ENCODE measurements around the gene CYP19A1. TPM values are rescaled to one million over a fixed set of nuclear protein-coding genes. Genes with fewer than 3 reads are reported as not detected.

Gene CYP19A1
- total RNA-seq, 1 experiment from 2014 or later, result not detected

DNA sequence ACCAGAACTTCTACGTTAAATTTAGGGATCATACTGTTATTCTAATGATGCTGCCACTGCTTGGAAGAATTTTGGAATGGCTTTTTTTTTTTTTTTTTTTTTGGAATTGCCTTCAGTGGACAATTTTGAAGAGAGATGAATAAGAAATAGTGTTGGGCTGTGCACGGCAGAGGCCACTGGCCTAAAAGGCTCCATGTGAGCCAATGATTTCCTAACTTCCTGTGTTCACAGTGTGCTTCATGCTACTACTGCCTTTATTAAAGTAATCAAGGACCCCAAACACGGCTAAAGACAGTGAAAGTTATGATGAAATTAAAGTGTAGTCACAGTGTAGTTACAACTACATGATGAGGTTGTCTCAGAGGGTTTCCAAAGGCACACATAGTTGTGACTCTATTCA, 142.9 kb downstream of the CYP19A1 start:
- H3K27ac ChIP-seq (ENCODE audit: low read depth, low read length), result no peak overlapping the region
- intact Hi-C loops (cut with micrococcal nuclease), result no loop called here
- no peaks in the 10 kb centered on the region; the same call in 1 of the 2 replicates for H3K27me3 ChIP-seq (ENCODE audit: insufficient read depth, low read length)
- no peak overlapping the region for H2AFZ ChIP-seq (ENCODE audit: low read depth, low read length, poor library complexity, severe bottlenecking)
- no peak overlapping the region for H3K4me2 ChIP-seq (ENCODE audit: low read length)
- H3K4me1 ChIP-seq (ENCODE audit: control insufficient read depth in 1 of 2, insufficient read depth in 2 of 2, low read length in 2 of 2), result peaks cover 0 to 4% of the 10 kb centered on the region in 2 experiments; a peak in 3 of 4 replicates
- no peak for DNase-seq (ENCODE audit: low read depth, low spot score)
- H3K9ac ChIP-seq (ENCODE audit: low read length), result no peak overlapping the region
- no peak overlapping the region for H3K4me3 ChIP-seq (replicated peaks in 1 of 2; ENCODE audit: low read depth in 1 of 2, low read length in 2 of 2)
- H3K9me2 ChIP-seq (ENCODE audit: insufficient read depth), result no peaks in the 10 kb centered on the region
- CTCF ChIA-PET, result no interaction called here
- no peak for TF ChIP-seq POLR2A (IDR thresholded peaks at IDR 0.05; ENCODE audit: borderline replicate concordance, extremely low read depth, insufficient read depth, insufficient read length)
- no peak for TF ChIP-seq EZH2 (IDR thresholded peaks at IDR 0.05)
- no peak for TF ChIP-seq YY1 (IDR thresholded peaks at IDR 0.05; ENCODE audit: extremely low read depth, insufficient replicate concordance, low read depth, low read length)
- TF ChIP-seq EGR1 (IDR thresholded peaks at IDR 0.05; ENCODE audit: low read depth), result no peak
- TF ChIP-seq, protein P1, sequence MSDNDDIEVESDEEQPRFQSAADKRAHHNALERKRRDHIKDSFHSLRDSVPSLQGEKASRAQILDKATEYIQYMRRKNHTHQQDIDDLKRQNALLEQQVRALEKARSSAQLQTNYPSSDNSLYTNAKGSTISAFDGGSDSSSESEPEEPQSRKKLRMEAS (IDR thresholded peaks at IDR 0.05), result no peak
- no peak for TF ChIP-seq FOSL1 (IDR thresholded peaks at IDR 0.05; ENCODE audit: low read depth)
- no peak for TF ChIP-seq POLR2AphosphoS5 (IDR thresholded peaks at IDR 0.05; ENCODE audit: low read depth, low read length)
- no peak for TF ChIP-seq CEBPB (IDR thresholded peaks at IDR 0.05; ENCODE audit: low read depth)
- TF ChIP-seq SP1 (IDR thresholded peaks at IDR 0.05; ENCODE audit: low read depth), result no peak
- TF ChIP-seq, protein P2, sequence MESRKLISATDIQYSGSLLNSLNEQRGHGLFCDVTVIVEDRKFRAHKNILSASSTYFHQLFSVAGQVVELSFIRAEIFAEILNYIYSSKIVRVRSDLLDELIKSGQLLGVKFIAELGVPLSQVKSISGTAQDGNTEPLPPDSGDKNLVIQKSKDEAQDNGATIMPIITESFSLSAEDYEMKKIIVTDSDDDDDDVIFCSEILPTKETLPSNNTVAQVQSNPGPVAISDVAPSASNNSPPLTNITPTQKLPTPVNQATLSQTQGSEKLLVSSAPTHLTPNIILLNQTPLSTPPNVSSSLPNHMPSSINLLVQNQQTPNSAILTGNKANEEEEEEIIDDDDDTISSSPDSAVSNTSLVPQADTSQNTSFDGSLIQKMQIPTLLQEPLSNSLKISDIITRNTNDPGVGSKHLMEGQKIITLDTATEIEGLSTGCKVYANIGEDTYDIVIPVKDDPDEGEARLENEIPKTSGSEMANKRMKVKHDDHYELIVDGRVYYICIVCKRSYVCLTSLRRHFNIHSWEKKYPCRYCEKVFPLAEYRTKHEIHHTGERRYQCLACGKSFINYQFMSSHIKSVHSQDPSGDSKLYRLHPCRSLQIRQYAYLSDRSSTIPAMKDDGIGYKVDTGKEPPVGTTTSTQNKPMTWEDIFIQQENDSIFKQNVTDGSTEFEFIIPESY (IDR thresholded peaks at IDR 0.05; ENCODE audit: extremely low read depth, insufficient replicate concordance, low read length), result no peak
- TF ChIP-seq, protein P3, sequence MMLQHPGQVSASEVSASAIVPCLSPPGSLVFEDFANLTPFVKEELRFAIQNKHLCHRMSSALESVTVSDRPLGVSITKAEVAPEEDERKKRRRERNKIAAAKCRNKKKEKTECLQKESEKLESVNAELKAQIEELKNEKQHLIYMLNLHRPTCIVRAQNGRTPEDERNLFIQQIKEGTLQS (IDR thresholded peaks at IDR 0.05), result no peak
- TF ChIP-seq CBX3 (IDR thresholded peaks at IDR 0.05; ENCODE audit: low read depth), result no peak
- TF ChIP-seq EZH2phosphoT487 (IDR thresholded peaks at IDR 0.05; ENCODE audit: borderline replicate concordance), result no peak
- TF ChIP-seq ELF1 (IDR thresholded peaks at IDR 0.05; ENCODE audit: borderline replicate concordance, low read depth), result no peak
- TF ChIP-seq JUND (IDR thresholded peaks at IDR 0.05), result no peak
- TF ChIP-seq TCF7L2 (IDR thresholded peaks at IDR 0.05; ENCODE audit: borderline replicate concordance, extremely low read depth, insufficient read depth, insufficient read length), result no peak
- TF ChIP-seq, protein P4, sequence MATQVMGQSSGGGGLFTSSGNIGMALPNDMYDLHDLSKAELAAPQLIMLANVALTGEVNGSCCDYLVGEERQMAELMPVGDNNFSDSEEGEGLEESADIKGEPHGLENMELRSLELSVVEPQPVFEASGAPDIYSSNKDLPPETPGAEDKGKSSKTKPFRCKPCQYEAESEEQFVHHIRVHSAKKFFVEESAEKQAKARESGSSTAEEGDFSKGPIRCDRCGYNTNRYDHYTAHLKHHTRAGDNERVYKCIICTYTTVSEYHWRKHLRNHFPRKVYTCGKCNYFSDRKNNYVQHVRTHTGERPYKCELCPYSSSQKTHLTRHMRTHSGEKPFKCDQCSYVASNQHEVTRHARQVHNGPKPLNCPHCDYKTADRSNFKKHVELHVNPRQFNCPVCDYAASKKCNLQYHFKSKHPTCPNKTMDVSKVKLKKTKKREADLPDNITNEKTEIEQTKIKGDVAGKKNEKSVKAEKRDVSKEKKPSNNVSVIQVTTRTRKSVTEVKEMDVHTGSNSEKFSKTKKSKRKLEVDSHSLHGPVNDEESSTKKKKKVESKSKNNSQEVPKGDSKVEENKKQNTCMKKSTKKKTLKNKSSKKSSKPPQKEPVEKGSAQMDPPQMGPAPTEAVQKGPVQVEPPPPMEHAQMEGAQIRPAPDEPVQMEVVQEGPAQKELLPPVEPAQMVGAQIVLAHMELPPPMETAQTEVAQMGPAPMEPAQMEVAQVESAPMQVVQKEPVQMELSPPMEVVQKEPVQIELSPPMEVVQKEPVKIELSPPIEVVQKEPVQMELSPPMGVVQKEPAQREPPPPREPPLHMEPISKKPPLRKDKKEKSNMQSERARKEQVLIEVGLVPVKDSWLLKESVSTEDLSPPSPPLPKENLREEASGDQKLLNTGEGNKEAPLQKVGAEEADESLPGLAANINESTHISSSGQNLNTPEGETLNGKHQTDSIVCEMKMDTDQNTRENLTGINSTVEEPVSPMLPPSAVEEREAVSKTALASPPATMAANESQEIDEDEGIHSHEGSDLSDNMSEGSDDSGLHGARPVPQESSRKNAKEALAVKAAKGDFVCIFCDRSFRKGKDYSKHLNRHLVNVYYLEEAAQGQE (IDR thresholded peaks at IDR 0.05; ENCODE audit: low read depth), result no peak
- TF ChIP-seq, protein P5, sequence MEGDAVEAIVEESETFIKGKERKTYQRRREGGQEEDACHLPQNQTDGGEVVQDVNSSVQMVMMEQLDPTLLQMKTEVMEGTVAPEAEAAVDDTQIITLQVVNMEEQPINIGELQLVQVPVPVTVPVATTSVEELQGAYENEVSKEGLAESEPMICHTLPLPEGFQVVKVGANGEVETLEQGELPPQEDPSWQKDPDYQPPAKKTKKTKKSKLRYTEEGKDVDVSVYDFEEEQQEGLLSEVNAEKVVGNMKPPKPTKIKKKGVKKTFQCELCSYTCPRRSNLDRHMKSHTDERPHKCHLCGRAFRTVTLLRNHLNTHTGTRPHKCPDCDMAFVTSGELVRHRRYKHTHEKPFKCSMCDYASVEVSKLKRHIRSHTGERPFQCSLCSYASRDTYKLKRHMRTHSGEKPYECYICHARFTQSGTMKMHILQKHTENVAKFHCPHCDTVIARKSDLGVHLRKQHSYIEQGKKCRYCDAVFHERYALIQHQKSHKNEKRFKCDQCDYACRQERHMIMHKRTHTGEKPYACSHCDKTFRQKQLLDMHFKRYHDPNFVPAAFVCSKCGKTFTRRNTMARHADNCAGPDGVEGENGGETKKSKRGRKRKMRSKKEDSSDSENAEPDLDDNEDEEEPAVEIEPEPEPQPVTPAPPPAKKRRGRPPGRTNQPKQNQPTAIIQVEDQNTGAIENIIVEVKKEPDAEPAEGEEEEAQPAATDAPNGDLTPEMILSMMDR (IDR thresholded peaks at IDR 0.05 in 2 of 3, conservative IDR thresholded peaks at IDR 0.05 in 1 of 3; ENCODE audit: borderline replicate concordance in 1 of 3, insufficient read depth in 1 of 3, low read depth in 2 of 3, low read length in 2 of 3), result no peak
- no peaks in the 10 kb centered on the region for H3K79me2 ChIP-seq (ENCODE audit: insufficient read depth, low read length)
- H3K9me3 ChIP-seq (ENCODE audit: control insufficient read depth in 1 of 2, insufficient read depth in 1 of 2, low read depth in 1 of 2, low read length in 2 of 2), result no peaks in the 10 kb centered on the region
- no peaks in the 10 kb centered on the region for H3K36me3 ChIP-seq (ENCODE audit: control insufficient read depth in 1 of 2, insufficient read depth in 2 of 2, low read length in 2 of 2)
- RAD21 ChIA-PET (ENCODE audit: low non-redundant PET in 1 of 2, low total read pairs in 2 of 2, uncharacterized antibody in 2 of 2, unreplicated experiment in 2 of 2), result no interaction called here
- ATAC-seq, result no peak
- no peaks in the 10 kb centered on the region for H4K20me1 ChIP-seq (ENCODE audit: insufficient read depth)
- POLR2A ChIA-PET, result no interaction called here
- no TSS peak for BruUV-seq (replicated peaks)
